ENCODE results near the gene NYNRIN. TPM values are rescaled to one million over a fixed set of nuclear protein-coding genes. Genes with fewer than 3 reads are reported as not detected.

The NYNRIN gene
- total RNA-seq, 1 donor from 2014 or later: 6.2 TPM

DNA sequence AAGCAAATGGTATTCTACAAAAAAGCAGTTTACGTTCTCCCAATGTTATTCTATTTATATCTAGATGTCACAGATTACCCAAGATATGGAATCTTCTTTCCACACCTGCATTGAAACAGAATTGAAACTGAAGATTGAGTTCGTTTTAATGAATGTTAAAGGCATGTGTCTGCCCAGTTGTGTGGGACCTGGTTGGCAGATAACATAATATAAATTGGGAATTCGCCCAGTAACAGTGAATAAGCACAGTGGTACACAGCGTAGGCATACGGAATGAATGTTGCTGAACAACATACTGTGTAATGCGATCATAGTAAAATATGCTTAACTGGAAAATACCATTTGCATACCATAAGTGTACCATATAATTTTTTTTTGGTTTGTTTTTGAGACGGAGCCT lies 35.2 kb downstream of the NYNRIN start:
- no peak for DNase-seq (ENCODE audit: low read depth)
- H3K4me3 ChIP-seq (ENCODE audit: low read depth, low read length): no peak overlapping the region
- TF ChIP-seq, protein P1, sequence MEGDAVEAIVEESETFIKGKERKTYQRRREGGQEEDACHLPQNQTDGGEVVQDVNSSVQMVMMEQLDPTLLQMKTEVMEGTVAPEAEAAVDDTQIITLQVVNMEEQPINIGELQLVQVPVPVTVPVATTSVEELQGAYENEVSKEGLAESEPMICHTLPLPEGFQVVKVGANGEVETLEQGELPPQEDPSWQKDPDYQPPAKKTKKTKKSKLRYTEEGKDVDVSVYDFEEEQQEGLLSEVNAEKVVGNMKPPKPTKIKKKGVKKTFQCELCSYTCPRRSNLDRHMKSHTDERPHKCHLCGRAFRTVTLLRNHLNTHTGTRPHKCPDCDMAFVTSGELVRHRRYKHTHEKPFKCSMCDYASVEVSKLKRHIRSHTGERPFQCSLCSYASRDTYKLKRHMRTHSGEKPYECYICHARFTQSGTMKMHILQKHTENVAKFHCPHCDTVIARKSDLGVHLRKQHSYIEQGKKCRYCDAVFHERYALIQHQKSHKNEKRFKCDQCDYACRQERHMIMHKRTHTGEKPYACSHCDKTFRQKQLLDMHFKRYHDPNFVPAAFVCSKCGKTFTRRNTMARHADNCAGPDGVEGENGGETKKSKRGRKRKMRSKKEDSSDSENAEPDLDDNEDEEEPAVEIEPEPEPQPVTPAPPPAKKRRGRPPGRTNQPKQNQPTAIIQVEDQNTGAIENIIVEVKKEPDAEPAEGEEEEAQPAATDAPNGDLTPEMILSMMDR (conservative IDR thresholded peaks at IDR 0.05; ENCODE audit: low read depth, low read length): no peak

DNA sequence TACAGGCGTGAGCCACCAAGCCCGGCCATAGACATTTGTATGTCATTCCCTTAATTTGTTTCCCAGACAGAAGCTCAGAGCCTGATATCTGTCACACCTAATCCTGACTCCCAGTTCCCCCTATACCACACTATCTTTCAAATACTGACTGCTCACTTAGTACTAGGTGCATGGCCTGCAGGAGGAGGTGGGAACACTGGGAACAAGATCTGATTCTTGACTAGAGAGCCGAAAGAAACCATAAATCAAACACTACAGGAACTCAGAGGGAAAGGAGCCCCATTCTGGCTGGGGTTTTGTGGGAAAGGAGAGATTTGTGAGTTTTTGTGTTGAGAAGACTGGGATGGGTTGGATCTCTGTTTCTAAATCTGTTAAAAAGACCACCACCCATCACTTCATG lies 35.9 kb downstream of the NYNRIN start:
- TF ChIP-seq, protein P1 (conservative IDR thresholded peaks at IDR 0.05; ENCODE audit: low read depth, low read length): no peak
- no peak overlapping the region for H3K4me3 ChIP-seq (ENCODE audit: low read depth, low read length)
- DNase-seq (ENCODE audit: low read depth): no peak

DNA sequence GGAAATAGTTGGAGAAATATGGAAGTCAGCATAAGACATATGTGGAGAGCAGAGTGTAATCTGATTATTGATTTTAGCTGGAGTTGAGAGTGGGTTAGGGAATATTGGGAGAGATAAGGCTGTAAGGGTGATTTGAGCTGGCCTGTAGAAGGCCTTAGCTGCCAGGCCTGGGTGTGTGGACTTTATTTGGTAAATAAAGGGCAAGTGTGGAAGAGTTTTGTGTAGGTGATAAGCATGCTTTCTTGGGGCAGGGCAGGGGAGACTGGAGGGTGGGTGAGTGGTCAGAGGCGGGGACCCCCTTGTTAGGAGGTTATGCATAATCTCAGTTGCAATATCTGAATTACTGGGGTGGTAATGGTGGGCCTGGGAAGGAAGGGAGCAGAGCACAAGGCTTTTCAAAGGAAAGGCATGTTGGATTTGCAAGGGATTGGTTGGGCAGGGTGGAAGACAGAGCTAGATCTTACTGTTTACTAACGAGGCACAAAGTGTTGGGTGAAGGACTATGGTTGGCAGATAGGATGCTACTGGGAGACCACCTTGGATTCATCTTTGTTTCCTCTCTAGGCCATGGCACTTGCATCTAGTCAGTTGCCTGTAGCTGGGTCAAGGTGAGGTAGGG lies 36.5 kb downstream of the NYNRIN start:
- no peak overlapping the region for H3K4me3 ChIP-seq (ENCODE audit: low read depth, low read length)
- DNase-seq (ENCODE audit: low read depth): no peak
- TF ChIP-seq, protein P1 (conservative IDR thresholded peaks at IDR 0.05; ENCODE audit: low read depth, low read length): no peak

DNA sequence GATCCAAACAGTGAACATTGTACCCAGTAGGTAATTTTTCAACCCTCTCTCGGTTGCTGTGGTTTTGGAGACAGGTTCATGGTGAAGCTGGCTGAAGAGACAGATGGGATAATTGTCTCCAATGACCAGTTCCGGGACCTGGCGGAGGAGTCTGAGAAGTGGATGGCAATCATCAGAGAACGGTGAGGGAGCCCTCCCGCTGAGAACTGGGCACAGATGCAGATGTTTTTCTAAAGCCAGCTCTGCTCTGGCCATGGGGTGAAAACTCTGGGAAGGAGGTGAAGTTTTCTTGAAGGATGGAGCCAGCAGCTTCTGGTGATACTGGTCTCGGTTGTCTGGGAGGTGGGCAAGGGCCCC lies 37.2 kb downstream of the NYNRIN start:
- no peak for DNase-seq (ENCODE audit: low read depth)
- TF ChIP-seq, protein P1 (conservative IDR thresholded peaks at IDR 0.05; ENCODE audit: low read depth, low read length): no peak
- no peak overlapping the region for H3K4me3 ChIP-seq (ENCODE audit: low read depth, low read length)

DNA sequence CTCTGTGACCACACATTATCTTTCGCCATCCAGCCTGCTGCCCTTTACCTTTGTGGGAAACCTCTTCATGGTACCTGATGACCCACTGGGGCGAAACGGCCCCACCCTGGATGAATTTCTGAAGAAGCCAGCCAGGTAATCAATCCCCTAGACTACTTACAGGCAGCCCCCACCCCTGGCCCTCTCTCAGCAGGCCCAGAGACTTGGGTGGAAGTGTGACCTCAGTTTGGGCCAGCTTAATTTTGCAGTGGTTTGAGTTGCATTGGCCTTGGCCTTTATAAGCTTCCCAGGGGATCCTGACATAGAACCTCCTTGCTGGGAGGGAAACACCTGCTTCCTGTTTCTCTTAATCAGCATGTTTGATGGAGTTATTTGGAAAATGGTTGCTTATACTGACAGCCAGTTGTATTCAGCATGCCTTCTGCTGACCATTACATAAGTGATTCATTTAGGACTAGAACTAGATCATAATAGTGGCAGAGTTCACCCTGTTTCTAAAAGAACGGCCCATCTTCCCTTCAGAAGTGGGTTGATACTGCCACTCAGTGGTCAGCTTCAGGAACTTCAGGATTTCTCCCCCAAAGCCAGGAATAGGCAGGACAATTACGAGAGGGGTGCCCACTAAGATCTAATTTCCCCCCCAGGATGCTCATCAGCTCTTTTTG lies 37.7 kb downstream of the NYNRIN start:
- TF ChIP-seq, protein P1 (conservative IDR thresholded peaks at IDR 0.05; ENCODE audit: low read depth, low read length): peak; percentile 76
- H3K4me3 ChIP-seq (ENCODE audit: low read depth, low read length): no peak overlapping the region
- no peak for DNase-seq (ENCODE audit: low read depth)

DNA sequence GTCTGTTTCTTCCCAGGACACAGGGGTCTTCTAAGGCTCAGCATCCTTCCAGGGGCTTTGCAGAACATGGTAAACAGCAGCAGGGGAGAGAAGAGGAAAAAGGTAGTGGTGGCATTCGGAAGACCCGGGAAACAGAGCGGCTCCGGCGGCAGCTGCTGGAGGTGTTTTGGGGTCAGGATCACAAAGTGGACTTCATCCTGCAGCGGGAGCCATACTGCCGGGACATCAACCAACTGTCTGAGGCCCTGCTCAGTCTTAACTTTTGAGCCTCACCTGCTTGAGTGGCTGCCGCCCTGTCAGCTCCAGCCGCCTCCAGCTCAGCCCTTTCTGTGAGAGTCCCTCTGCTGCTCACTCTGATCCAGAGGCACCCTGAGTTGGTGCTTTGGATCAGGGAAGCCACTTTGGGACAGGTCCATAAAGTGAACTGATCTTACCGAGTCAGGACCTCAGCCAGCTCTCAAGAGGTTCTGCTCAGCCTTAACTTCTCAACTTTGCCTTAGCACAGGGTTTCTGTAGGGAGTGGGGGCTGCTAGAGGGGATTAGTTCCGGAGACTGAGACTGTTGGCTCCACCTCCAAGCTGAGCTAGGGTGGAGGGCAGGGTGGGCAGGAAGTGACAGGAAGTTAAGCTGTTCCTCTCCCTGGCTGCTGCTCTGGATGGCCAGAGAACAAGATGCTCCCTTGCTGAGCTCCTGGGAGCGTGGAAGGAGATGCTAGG lies 38.4 kb downstream of the NYNRIN start:
- no peak overlapping the region for H3K4me3 ChIP-seq (ENCODE audit: low read depth, low read length)
- TF ChIP-seq, protein P1 (conservative IDR thresholded peaks at IDR 0.05; ENCODE audit: low read depth, low read length): no peak
- DNase-seq (ENCODE audit: low read depth): no peak
